ENCODE measurements around the gene RAB27B.

RAB27B gene

DNA sequence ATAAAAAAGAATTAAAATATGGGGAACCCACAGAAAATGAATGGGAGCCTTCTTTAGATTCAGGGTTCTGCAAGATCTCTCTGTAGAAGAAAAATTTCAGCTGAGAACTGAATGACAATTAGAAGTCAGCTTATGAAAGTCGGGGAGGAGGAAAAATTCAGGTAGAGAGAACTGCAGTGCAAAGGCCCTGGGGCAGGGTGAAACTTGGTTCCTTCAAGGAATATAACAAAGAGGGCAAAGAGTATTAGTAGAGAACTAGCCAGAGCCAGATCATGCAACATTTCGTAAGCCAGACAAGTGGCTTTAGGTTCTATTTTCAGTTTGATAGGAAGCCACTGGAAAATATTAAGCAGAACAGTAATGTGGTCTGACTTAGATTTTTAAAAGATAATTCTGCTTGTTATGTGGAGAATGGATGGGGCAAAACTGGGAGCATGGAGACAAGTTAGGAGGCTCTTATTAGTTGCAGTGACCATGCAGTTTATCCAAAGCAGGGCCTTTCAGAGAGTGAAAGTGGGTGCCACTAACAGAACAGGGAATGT, 27.9 kb downstream of the RAB27B start:
- no peak overlapping the region for H3K4me3 ChIP-seq (ENCODE audit: control insufficient read depth, low read depth, low read length)

DNA sequence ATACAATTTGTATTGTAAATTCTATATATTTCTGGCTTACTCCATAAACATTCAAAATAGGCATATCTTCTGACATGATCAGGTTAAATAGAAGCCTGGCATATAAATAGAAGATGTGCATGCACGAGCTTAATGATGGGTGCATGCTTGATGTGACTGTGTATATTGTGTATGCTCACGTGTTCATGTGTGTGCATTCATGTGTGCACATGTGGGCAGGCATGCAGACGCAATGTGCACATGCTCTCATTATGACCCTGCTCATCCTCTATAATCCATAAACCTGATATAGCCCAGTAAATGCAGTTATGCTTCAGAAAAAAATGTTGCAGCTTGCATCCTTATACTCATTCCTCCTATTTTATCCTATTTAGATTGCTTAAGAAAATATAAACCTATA, 29.2 kb downstream of the RAB27B start:
- H3K4me3 ChIP-seq (ENCODE audit: control insufficient read depth, low read depth, low read length): no peak overlapping the region
- DNase-seq (ENCODE audit: low read depth): no peak
- TF ChIP-seq, protein P1, sequence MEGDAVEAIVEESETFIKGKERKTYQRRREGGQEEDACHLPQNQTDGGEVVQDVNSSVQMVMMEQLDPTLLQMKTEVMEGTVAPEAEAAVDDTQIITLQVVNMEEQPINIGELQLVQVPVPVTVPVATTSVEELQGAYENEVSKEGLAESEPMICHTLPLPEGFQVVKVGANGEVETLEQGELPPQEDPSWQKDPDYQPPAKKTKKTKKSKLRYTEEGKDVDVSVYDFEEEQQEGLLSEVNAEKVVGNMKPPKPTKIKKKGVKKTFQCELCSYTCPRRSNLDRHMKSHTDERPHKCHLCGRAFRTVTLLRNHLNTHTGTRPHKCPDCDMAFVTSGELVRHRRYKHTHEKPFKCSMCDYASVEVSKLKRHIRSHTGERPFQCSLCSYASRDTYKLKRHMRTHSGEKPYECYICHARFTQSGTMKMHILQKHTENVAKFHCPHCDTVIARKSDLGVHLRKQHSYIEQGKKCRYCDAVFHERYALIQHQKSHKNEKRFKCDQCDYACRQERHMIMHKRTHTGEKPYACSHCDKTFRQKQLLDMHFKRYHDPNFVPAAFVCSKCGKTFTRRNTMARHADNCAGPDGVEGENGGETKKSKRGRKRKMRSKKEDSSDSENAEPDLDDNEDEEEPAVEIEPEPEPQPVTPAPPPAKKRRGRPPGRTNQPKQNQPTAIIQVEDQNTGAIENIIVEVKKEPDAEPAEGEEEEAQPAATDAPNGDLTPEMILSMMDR (IDR thresholded peaks at IDR 0.05; ENCODE audit: control insufficient read depth, insufficient read depth, low read depth, low read length, missing control alignments): no peak

More for the DNA sequence above, 27.9 kb downstream of the RAB27B start:
- TF ChIP-seq, protein P1 (IDR thresholded peaks at IDR 0.05; ENCODE audit: control insufficient read depth, insufficient read depth, low read depth, low read length, missing control alignments): no peak
- DNase-seq (ENCODE audit: low read depth): no peak

GRCh38 chr18:54859667-54860421, 31.6 kb downstream of the RAB27B start:
- no peak for DNase-seq (ENCODE audit: low read depth)
- TF ChIP-seq, protein P1 (IDR thresholded peaks at IDR 0.05; ENCODE audit: control insufficient read depth, insufficient read depth, low read depth, low read length, missing control alignments): no peak

GRCh38 chr18:54860941-54861340, 32.7 kb downstream of the RAB27B start:
- DNase-seq (ENCODE audit: low read depth): no peak
- TF ChIP-seq, protein P1 (IDR thresholded peaks at IDR 0.05; ENCODE audit: control insufficient read depth, insufficient read depth, low read depth, low read length, missing control alignments): no peak
- no peak overlapping the region for H3K4me3 ChIP-seq (ENCODE audit: control insufficient read depth, low read depth, low read length)

More at GRCh38 chr18:54859667-54860421, 31.6 kb downstream of the RAB27B start:
- no peak overlapping the region for H3K4me3 ChIP-seq (ENCODE audit: control insufficient read depth, low read depth, low read length)

DNA sequence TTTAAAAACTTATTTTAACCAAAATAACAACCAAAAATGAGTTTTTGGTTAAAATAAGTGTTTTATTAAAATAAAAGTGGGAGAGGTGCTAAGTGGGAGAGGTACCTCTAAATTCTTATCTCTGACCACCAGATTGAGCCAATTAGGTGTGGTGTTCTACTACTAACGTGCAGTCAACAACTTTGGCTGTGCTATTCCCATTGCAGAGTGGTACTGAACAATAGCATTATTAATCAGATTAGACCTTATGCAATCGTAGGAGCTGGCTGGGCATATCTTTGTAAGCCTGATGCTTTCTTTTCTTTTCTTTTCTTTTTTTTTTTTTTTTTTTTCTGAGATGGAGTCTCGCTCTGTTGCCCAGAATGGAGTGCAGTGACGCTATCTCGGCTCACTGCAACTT, 38.9 kb downstream of the RAB27B start:
- DNase-seq (ENCODE audit: low read depth): no peak
- TF ChIP-seq, protein P1 (IDR thresholded peaks at IDR 0.05; ENCODE audit: control insufficient read depth, insufficient read depth, low read depth, low read length, missing control alignments): no peak
- no peak overlapping the region for H3K4me3 ChIP-seq (ENCODE audit: control insufficient read depth, low read depth, low read length)

- no peak for DNase-seq (ENCODE audit: low read depth)
- H3K4me3 ChIP-seq (ENCODE audit: control insufficient read depth, low read depth, low read length): no peak overlapping the region
- TF ChIP-seq, protein P1 (IDR thresholded peaks at IDR 0.05; ENCODE audit: control insufficient read depth, insufficient read depth, low read depth, low read length, missing control alignments): no peak
These were observed 43.0 kb downstream of the RAB27B start for GRCh38 chr18:54871231-54871630.

Measured in AG09309 (cell line).